Measurements from ENCODE around the gene LGMN.

LGMN gene

DNA sequence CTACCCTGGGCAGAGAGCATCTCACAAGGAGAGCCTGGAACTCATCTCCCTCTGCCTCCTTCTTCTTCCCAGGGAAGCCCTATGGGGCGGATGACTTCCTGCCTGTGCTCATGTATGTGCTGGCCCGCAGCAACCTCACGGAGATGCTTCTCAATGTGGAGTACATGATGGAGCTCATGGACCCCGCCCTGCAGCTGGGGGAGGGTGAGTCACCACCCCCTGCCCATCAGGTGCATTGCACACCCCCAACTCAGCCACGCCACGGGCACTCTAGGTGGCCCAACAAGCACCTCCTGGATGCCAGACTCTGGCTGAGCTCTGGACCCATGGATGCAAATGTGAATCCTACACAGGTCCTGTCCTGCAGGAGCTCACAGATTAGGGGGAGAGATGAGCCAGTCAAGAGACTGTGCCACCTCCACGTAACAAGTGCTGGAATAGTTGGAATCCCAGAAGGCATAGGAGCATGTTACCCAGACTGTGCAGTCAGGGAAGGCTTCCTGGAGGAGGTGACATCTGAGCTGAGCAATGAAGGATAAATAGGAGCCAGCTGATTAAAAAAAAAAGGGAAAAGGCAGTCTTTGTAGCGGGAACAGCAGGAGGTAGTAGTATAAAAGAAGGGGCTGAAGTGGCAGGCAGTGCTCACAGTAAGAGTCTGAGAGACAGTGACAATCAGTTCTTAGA, 71.9 kb downstream of the LGMN start:
- no peak for DNase-seq (ENCODE audit: low read depth in 2 of 2)

GRCh38 chr14:92675976-92676375, 72.5 kb downstream of the LGMN start:
- DNase-seq (ENCODE audit: low read depth in 2 of 2) = no peak

- no peak for DNase-seq (ENCODE audit: low read depth in 2 of 2)
Measured at GRCh38 chr14:92675421-92675820, 73.0 kb downstream of the LGMN start.

DNA sequence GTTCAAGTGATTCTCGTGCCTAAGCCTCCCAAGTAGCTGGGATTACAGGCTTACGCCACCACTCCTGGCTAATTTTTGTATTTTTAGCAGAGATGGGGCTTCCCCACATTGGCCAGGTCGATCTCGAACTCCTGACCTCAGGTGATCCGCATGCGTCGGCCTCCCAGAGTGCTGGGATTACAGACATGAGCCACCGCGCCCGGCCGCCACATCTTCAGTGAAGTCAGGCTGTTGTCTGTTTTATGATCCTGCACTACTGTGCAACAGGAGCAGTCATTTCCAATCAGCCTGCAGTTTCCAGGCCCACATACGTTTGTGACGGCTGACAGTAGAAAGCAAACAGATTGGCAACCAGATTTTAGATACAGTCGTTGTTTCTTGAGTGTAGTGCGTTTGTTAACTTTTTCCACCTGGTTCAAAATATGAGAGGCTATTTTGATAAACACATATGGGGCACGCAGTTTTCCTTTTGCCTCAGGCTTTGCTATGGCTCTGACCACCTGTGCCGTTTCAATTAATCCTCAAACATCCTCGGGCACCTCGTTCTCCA, 74.8 kb downstream of the LGMN start:
- no peak for DNase-seq (ENCODE audit: low read depth in 2 of 2)

GRCh38 chr14:92670643-92671366, 77.6 kb downstream of the LGMN start:
- no peak for DNase-seq (ENCODE audit: low read depth in 2 of 2)

DNA sequence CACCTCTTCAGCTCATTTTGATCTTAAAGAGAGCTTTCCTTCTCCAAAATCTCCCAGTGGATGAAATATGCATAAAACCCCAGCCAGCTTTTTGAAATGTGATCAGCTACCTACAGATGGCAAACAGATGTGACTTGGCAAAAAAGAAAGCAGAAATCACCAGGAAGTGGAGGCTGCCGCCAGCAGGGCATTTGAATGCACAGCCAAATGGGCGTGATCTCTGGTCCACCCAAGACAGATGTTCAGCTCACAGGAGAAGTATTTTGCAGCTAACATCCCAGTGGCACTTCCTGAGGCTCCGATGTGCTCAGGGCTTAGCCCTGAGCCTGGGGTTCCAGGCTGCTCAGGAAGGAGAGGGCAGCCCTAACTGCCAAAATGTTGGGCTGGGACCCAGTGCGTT, 78.3 kb downstream of the LGMN start:
- no peak for DNase-seq (ENCODE audit: low read depth in 2 of 2)

DNA sequence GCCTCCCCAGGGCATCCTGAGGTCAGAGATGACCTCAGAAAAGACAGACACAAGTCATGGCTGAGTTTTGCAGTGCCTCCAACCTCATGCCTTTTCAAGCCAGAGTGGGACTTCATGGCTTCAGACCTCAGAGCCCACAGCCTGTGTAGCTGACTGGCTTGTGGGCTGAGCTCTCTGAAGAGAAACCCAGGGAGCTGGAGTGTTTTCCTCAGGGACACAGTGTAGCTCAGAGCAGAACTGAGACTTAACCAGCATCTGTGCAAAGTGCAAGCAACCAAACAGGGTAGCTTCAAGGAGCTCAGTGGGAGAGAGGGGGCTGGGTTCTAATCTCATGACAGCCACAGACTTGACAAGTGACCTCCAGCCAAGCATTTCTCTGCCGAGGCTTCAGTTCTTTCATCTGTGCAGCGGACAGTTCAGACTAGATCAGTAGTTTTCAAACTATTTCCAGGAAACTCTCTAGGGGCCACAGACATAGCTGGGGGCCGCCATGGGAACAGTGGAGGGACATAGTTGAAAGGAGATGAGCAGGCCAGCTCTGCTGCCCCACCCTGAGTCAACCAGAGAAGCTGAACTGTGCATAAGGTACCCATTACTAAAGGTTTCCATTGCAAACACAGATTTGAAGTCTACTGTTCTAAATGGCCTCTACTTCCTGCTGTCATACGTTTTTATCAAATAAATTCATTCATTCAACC, 80.0 kb downstream of the LGMN start:
- DNase-seq (ENCODE audit: low read depth in 2 of 2) = no peak

GRCh38 chr14:92666251-92666650, 82.2 kb downstream of the LGMN start:
- no peak for DNase-seq (ENCODE audit: low read depth in 2 of 2)

DNA sequence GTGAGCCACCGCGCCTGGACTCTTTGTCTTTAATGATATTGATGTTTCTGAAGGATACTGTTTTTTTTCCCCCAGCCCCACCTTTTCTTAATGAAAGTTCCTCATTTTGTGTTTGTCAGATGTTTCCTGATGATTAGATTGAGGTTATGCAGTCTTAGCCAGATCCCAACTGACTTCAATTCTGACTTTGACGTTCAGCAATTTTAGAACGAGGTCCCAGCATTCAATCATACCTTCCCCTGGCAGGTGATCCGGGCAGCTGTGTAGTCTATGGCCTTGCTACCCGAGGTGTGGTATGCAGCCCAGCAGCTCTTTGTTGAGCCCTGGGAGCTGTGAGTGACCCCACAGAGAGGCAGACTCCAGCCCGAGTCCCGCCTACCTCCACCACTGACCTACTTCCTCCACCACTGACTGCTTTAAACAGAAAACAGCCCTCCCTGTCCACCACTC, 82.7 kb downstream of the LGMN start:
- DNase-seq (ENCODE audit: low read depth in 2 of 2) = no peak

- DNase-seq (ENCODE audit: low read depth in 2 of 2) = no peak
Measured at GRCh38 chr14:92663049-92663448, 85.4 kb downstream of the LGMN start.

GRCh38 chr14:92660571-92660970, 87.9 kb downstream of the LGMN start:
- no peak for DNase-seq (ENCODE audit: low read depth in 2 of 2)

DNA sequence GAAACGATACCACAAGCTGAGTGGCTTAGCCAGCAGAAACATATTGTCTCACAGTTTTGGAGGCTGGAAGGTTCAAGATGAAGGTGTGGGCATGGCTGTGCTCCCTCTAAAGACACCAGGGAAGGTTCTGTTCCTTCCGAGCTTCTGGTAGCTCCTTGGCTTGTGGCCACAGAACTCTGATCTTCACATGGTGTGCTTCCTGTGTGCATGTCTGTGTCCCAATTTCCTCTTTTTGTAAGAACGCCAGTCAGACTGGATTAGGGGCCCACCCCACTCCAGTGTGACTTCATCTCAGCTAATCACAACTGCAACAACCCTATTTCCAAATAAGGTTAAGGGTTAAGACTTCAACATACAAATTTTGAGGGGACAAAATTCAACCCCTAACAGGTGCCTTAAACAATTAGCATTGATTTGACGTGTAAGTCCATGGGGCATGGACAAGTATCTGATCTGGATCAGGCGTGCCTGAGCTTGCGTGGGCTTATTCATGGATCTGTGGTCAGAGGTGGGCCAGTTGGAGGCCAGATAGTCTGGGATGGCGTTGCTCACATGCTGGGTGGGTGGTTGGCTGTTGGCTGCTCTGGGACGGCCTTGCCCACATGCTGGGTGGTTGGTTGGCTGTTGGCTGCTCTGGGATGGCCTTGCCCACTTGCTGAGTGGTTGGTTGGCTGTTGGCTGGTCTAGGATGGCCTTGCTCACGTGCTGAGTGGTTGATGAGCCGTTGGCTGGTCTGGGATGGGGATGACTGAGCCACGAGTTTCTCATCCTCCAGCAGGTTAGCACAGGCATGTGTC, 88.5 kb downstream of the LGMN start:
- no peak for DNase-seq (ENCODE audit: low read depth in 2 of 2)

- DNase-seq (ENCODE audit: low read depth in 2 of 2) = no peak
Measured at GRCh38 chr14:92658684-92659083, 89.7 kb downstream of the LGMN start.

GRCh38 chr14:92658160-92658559, 90.3 kb downstream of the LGMN start:
- no peak for DNase-seq (ENCODE audit: low read depth in 2 of 2)

GRCh38 chr14:92657457-92658142, 90.8 kb downstream of the LGMN start:
- no peak for DNase-seq (ENCODE audit: low read depth in 2 of 2)

GRCh38 chr14:92656306-92657081, 91.9 kb downstream of the LGMN start:
- DNase-seq (ENCODE audit: low read depth in 2 of 2) = no peak

DNA sequence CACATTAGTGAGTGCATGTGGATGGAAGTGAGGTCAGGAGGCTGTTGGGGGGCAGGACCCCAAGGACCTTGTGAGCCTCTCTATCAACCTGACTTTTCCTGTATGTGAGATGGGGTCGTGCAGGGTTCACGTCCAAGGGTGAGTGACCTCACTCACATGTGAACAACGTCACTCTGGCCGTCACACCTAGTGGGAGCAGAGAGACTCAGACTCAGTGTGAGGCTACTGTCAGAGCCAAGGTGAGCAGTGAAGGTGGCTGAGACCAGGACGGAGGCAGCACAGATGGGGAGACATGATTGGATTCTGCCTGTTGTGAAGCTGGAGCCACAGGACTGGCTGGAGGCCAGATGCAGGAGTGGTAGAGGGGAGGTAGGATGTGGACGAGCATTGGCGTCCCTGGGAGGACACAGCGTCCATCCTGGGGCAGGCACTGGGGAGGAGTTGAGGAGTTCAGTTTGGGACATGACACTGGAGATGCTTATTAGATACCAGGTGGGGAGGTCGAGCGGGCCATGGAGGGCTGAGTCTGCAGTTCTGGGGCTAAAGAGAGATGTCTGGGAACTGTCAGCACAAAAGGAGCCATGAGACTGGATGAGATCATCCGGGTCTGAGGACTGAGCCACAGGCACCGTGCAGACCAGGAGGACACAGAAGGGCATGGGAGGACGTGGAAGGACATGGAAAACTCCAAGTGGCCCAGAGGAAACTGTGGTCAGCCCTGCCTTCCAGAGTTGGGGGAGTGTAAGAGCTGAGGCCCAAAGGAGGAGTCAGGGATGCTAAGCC, 92.8 kb downstream of the LGMN start:
- DNase-seq (ENCODE audit: low read depth in 2 of 2) = no peak

DNA sequence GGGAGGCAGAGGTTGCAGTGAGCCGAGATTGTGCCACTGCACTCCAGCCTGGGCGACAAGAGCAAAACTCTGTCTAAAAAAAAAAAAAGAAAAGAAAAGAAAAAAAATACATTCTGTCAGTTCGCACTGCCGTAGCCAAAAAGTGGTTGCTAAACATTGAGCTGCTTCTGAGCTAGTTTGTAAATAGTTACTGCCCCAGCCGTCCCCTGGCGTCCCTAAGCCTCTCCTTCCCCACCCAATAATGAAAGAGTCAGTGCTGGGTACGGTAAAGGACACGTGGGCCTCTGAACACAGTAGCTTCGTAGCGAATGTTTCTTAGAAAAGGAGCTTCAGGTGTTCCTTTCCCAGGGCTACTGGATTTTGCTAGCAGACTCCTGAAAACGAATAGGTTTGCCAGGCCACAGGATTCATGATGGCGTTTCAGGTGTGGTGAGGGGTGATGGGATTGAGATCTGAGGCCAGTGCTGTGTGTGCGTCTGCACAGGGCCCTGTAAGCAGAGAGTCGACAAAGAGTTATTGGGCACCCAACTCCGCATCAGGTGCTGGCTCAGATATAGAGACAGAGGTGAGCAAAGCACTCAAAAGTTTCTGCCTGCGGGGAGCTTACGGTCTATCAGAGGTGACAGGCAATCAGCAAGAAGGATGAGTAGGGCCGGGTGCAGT, 94.1 kb downstream of the LGMN start:
- no peak for DNase-seq (ENCODE audit: low read depth in 2 of 2)

Data from stimulated activated CD8-positive, alpha-beta memory T cell treated with anti-CD3 and anti-CD28 coated beads, Interleukin-15, amount 100 ng/mL, for 48 hours (primary cell).